Chondrocyte (in vitro differentiated cells): Measurements from ENCODE around the gene TMEM139. TPM values are rescaled to one million over a fixed set of nuclear protein-coding genes. Genes with fewer than 3 reads are reported as not detected.

Experiments
- DNase-seq: peaks from one replicate; pipeline ENCODE4 v3.0.0; 2021; ENCODE audit warnings: mixed read lengths, low spot score
- H3K27ac Mint-ChIP-seq: one replicate; pipeline ENCODE4 v1.8.0; 2021; ENCODE audit warnings: mild to moderate bottlenecking, moderate library complexity, mixed read lengths; ENCODE audit not compliant: unreplicated experiment
- H3K27me3 Mint-ChIP-seq: 2 replicates; pipeline ENCODE4 v1.8.0; 2021; ENCODE audit warnings: low read depth, mixed read lengths
- H3K36me3 Mint-ChIP-seq: 2 replicates; pipeline ENCODE4 v1.8.0; 2021; ENCODE audit warnings: low read depth, mixed read lengths
- H3K4me1 Mint-ChIP-seq: 2 replicates; pipeline ENCODE4 v1.8.0; 2021; ENCODE audit warnings: low read depth, mild to moderate bottlenecking, mixed read lengths
- H3K4me3 Mint-ChIP-seq: one replicate; pipeline ENCODE4 v1.8.0; 2021; ENCODE audit warnings: mild to moderate bottlenecking, moderate library complexity, mixed read lengths; ENCODE audit not compliant: unreplicated experiment
- H3K9me3 Mint-ChIP-seq: 2 replicates; pipeline ENCODE4 v1.8.0; 2021; ENCODE audit warnings: low read depth, mixed read lengths
- total RNA-seq: library from RNA; stranded (reverse); gene quantifications from 3 replicates; pipeline ENCODE4 v1.2.1, GENCODE V29; 2021
- TF ChIP-seq, protein P1 (sequence below): fragments of 200-600 bp; sonication (generic); IDR thresholded peaks from 2 replicates; pipeline ENCODE4 v1.5.0; 2021; ENCODE audit warnings: antibody characterized with exemption, mild to moderate bottlenecking, moderate library complexity

TMEM139 gene
- total RNA-seq, 1 donor from 2014 or later: not detected

DNA sequence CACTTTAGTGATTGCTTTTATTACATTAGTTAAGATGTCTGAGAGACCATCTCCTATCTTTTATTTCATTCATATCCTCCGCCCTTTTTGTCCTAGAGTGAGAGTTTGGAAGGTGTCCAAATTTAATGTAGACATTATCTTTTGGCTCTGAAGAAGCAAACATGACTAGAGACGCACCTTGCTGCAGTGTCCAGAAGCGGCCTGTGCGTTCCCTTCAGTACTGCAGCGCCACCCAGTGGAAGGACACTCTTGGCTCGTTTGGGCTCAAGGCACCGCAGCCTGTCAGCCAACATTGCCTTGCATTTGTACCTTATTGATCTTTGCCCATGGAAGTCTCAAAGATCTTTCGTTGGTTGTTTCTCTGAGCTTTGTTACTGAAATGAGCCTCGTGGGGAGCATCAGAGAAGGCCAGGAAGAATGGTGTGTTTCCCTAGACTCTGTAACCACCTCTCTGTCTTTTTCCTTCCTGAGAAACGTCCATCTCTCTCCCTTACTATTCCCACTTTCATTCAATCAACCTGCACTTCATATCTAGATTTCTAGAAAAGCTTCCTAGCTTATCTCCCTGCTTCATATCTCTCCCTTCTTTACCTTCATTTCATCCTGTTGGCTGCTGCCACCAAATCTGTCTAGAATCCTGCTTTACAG is 20.8 kb downstream of the TMEM139 start:
- Mint-ChIP-seq H3K9me3 (no peaks in the 10 kb centered on the region), H3K27me3 (no peaks in the 10 kb centered on the region), H3K27ac (no peak overlapping the region), H3K4me1 (no peaks in the 10 kb centered on the region), H3K4me3 (no peak overlapping the region), H3K36me3 (peaks cover 58% of the 10 kb centered on the region)
- DNase-seq: no peak
- TF ChIP-seq, protein P1, sequence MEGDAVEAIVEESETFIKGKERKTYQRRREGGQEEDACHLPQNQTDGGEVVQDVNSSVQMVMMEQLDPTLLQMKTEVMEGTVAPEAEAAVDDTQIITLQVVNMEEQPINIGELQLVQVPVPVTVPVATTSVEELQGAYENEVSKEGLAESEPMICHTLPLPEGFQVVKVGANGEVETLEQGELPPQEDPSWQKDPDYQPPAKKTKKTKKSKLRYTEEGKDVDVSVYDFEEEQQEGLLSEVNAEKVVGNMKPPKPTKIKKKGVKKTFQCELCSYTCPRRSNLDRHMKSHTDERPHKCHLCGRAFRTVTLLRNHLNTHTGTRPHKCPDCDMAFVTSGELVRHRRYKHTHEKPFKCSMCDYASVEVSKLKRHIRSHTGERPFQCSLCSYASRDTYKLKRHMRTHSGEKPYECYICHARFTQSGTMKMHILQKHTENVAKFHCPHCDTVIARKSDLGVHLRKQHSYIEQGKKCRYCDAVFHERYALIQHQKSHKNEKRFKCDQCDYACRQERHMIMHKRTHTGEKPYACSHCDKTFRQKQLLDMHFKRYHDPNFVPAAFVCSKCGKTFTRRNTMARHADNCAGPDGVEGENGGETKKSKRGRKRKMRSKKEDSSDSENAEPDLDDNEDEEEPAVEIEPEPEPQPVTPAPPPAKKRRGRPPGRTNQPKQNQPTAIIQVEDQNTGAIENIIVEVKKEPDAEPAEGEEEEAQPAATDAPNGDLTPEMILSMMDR: peak; percentile 80

DNA sequence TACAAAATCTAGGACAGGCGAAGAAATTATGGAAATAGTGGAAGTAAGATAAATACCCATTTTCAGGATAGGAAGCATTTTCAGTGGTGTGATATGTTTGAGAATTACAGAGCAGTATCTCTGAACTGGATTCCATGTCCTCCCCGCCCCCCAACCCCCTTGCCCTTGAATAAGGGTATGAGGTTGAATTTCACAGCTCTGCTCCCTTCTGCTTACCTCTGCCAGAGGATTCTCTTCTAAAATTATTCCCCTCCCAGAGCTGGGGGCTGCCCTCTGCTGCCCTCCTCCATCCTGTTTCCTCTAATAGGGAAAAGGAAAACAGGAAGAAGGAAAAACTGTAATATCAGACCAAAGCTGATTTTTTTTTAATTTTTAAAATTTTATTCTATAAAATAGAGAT is 23.9 kb downstream of the TMEM139 start:
- Mint-ChIP-seq H3K27ac (peak overlapping the region; percentile 23), H3K27me3 (no peaks in the 10 kb centered on the region)

DNA sequence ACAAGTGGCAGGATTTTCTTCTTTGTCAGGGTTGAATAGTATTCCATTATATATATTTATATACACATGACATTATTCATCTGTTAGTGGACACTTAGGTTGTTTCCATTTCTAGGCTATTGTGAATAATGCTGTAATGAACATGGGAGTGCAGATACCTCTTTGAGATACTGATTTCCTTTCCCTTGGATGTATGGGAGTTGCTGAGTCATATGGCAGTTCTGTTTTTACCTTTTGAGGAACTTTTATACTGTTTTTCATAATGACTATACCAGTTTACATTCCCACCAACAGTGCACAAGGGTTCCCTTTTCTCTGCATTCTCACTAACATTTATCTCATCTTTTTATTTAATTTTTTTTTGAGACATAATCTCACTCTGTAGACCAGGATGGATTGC is 29.4 kb downstream of the TMEM139 start:
- Mint-ChIP-seq H3K27ac (no peak overlapping the region), H3K9me3 (no peaks in the 10 kb centered on the region), H3K4me3 (no peak overlapping the region), H3K4me1 (peaks cover 14% of the 10 kb centered on the region), H3K36me3 (no peaks in the 10 kb centered on the region), H3K27me3 (no peaks in the 10 kb centered on the region)
- TF ChIP-seq, protein P1: no peak
- no peak for DNase-seq

More for the DNA sequence above, 23.9 kb downstream of the TMEM139 start:
- TF ChIP-seq, protein P1: no peak
- DNase-seq: no peak
- no peaks in the 10 kb centered on the region for H3K4me1 Mint-ChIP-seq
- H3K9me3 Mint-ChIP-seq: no peaks in the 10 kb centered on the region
- H3K36me3 Mint-ChIP-seq: peaks cover 40% of the 10 kb centered on the region
- H3K4me3 Mint-ChIP-seq: no peak overlapping the region

DNA sequence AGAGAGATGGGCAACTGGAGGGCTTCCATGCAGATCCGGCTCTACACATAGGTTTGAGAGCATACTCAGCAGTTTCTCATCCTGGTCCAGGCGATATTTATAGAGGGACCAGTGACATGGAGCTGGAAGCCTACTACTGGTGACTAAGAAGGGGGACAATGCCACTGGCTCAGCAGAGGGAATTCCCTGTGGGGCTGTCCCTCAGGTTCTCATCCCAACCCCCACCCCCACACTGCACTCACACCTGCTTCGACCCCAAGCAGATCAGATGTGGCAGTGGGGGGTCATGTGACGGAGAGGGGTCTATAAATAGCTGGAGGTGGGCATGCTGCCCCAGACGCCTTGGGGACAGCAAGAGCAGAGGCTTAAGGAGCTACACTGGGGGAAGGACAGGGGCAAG is 31.0 kb downstream of the TMEM139 start, which contains the start of gene CLCN1:
CLCN1 (plus strand) TSS at position 336 of the 400 bp plus-strand sequence. CDS start 102 bp downstream, outside the sequence.
- H3K36me3 Mint-ChIP-seq: no peaks in the 10 kb centered on the region
- TF ChIP-seq, protein P1: no peak
- no peak for DNase-seq
- no peaks in the 10 kb centered on the region for H3K27me3 Mint-ChIP-seq
- H3K4me1 Mint-ChIP-seq: peaks cover 14% of the 10 kb centered on the region
- H3K27ac Mint-ChIP-seq: no peak within 1 kb of the TSS
- H3K4me3 Mint-ChIP-seq: no peak within 1 kb of the TSS
- H3K9me3 Mint-ChIP-seq: no peaks in the 10 kb centered on the region

GRCh38 chr7:143316492-143316891 is 31.7 kb downstream of the TMEM139 start:
- H3K4me1 Mint-ChIP-seq: peaks cover 14% of the 10 kb centered on the region
- H3K27ac Mint-ChIP-seq: no peak overlapping the region
- DNase-seq: no peak
- H3K9me3 Mint-ChIP-seq: no peaks in the 10 kb centered on the region
- TF ChIP-seq, protein P1: no peak
- no peaks in the 10 kb centered on the region for H3K27me3 Mint-ChIP-seq
- no peak overlapping the region for H3K4me3 Mint-ChIP-seq
- no peaks in the 10 kb centered on the region for H3K36me3 Mint-ChIP-seq
